ENCODE data around the gene ADCYAP1R1. TPM values are rescaled to one million over a fixed set of nuclear protein-coding genes. Genes with fewer than 3 reads are reported as not detected.

ADCYAP1R1 gene
- total and polyA plus RNA-seq, 2 donors (not counting 1 experiment from before 2014, with no cell fraction given): not detected

DNA sequence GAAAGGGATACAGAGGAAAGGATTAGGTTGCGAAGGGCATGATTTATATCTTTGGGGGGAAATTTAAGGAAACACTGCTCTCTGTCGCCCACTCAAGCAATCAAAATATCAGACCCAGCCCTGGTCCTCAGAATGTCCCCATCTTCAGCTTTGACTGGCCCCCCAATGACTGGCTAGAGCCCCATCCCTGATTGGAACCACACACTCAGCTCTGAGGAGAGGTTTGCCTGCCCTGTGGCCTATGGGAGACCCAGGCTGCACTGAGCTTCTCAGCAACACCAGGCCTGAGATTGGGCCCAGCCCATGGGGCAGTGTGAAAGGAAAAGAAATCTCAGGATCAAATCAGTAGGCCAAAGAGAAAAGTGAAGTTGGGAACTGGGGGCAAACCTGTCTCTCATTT lies 69.5 kb downstream of the ADCYAP1R1 start:
- no peak overlapping the region for H3K4me2 ChIP-seq (replicated peaks; ENCODE audit: low read depth, low read length, poor library complexity, severe bottlenecking)

DNA sequence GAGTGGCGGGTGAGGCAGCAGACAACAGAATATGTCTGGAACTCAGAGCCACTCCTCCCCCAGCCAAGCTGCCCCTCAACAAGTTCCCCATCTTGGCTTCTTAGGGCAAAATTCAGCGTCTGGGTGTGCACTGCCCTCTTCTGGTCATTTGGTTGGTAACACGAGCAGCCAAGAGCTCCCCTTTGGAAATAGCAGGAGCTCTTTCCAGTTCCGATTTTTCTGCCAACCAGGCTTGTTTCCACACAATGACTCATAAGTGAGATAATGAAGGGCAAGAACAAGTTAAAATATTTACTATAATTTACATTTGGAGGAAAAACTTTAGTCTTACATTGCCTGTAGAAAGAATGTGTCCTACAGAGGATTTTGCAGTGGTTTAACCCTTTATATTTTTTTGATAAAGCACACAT lies 70.5 kb downstream of the ADCYAP1R1 start:
- Histone ChIP-seq H4K20me1 (ENCODE audit: control insufficient read depth, insufficient read depth, low read length, poor library complexity, severe bottlenecking) (no peaks in the 10 kb centered on the region), H3K79me2 (ENCODE audit: control insufficient read depth, insufficient read depth, low read length) (no peaks in the 10 kb centered on the region), H3K27me3 (replicated peaks in 1 of 4; ENCODE audit: control extremely low read depth in 1 of 4, control insufficient read depth in 3 of 4, insufficient read depth in 4 of 4, low read length in 3 of 4) (no peaks in the 10 kb centered on the region), H2AFZ (ENCODE audit: insufficient read depth, low read depth, low read length, poor library complexity, severe bottlenecking) (no peak overlapping the region), H3K4me2 (replicated peaks; ENCODE audit: low read depth, low read length, poor library complexity, severe bottlenecking) (no peak overlapping the region), H3K36me3 (replicated peaks in 1 of 2; ENCODE audit: control extremely low read depth in 1 of 2, control insufficient read depth in 1 of 2, extremely low read depth in 1 of 2, insufficient read depth in 2 of 2, low read length in 1 of 2) (no peaks in the 10 kb centered on the region), H3K9ac (ENCODE audit: low read length) (no peak overlapping the region), H3K4me3 (ENCODE audit: control extremely low read depth in 1 of 5, extremely low read depth in 1 of 5, insufficient read depth in 1 of 5, low read depth in 2 of 5, low read length in 4 of 5) (no peak overlapping the region), H3K9me3 (ENCODE audit: control extremely low read depth in 1 of 3, control insufficient read depth in 2 of 3, insufficient read depth in 1 of 3, low read length in 2 of 3) (no peaks in the 10 kb centered on the region), H3K27ac (ENCODE audit: low read length in 2 of 2) (no peak overlapping the region), H3K4me1 (ENCODE audit: control insufficient read depth in 2 of 2, insufficient read depth in 2 of 2, low read length in 2 of 2) (no peaks in the 10 kb centered on the region)
- no peak for TF ChIP-seq EZH2 (IDR thresholded peaks at IDR 0.05; ENCODE audit: borderline replicate concordance, insufficient read depth, low read depth, low read length, poor library complexity, severe bottlenecking)
- TF ChIP-seq, protein P1, sequence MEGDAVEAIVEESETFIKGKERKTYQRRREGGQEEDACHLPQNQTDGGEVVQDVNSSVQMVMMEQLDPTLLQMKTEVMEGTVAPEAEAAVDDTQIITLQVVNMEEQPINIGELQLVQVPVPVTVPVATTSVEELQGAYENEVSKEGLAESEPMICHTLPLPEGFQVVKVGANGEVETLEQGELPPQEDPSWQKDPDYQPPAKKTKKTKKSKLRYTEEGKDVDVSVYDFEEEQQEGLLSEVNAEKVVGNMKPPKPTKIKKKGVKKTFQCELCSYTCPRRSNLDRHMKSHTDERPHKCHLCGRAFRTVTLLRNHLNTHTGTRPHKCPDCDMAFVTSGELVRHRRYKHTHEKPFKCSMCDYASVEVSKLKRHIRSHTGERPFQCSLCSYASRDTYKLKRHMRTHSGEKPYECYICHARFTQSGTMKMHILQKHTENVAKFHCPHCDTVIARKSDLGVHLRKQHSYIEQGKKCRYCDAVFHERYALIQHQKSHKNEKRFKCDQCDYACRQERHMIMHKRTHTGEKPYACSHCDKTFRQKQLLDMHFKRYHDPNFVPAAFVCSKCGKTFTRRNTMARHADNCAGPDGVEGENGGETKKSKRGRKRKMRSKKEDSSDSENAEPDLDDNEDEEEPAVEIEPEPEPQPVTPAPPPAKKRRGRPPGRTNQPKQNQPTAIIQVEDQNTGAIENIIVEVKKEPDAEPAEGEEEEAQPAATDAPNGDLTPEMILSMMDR (IDR thresholded peaks at IDR 0.05): peak; percentile 66
- intact Hi-C loops (cut with micrococcal nuclease): loop anchor here (2.0 kb wide), 1 partner anchor 140 kb away; no protein-coding TSS in a partner anchor
- DNase-seq: peak; percentile 27
- no peak for ATAC-seq (ENCODE audit: low read depth)
- no peak overlapping the region for H3K4me3 Mint-ChIP-seq
- WGBS (ENCODE audit: insufficient coverage): 3% methylated on average over 3 of the region's 4 CpGs
- H3K9me3 Mint-ChIP-seq (ENCODE audit: insufficient read depth): no peaks in the 10 kb centered on the region
- CTCF ChIA-PET: interaction anchor here (1.1 to 7.8 kb wide), 10 partner anchors 9 to 323 kb away, joined by 3 to 65 read pairs (median 8); no protein-coding TSS in a partner anchor
- POLR2A ChIA-PET: no interaction called here
- H3K27me3 Mint-ChIP-seq: peaks cover 16% of the 10 kb centered on the region
- H3K27ac Mint-ChIP-seq: no peak overlapping the region
- no peaks in the 10 kb centered on the region for H3K4me1 Mint-ChIP-seq

More for the DNA sequence above, 69.5 kb downstream of the ADCYAP1R1 start:
- Mint-ChIP-seq H3K9me3 (ENCODE audit: insufficient read depth) (no peaks in the 10 kb centered on the region), H3K4me3 (no peak overlapping the region), H3K27me3 (peaks cover 19% of the 10 kb centered on the region), H3K4me1 (no peaks in the 10 kb centered on the region), H3K27ac (no peak overlapping the region)
- no peaks in the 10 kb centered on the region for H3K27me3 ChIP-seq (replicated peaks in 1 of 4; ENCODE audit: control extremely low read depth in 1 of 4, control insufficient read depth in 3 of 4, insufficient read depth in 4 of 4, low read length in 3 of 4)
- H3K4me3 ChIP-seq (ENCODE audit: control extremely low read depth in 1 of 5, extremely low read depth in 1 of 5, insufficient read depth in 1 of 5, low read depth in 2 of 5, low read length in 4 of 5): no peak overlapping the region
- ATAC-seq (ENCODE audit: low read depth): no peak
- H4K20me1 ChIP-seq (ENCODE audit: control insufficient read depth, insufficient read depth, low read length, poor library complexity, severe bottlenecking): no peaks in the 10 kb centered on the region
- no peaks in the 10 kb centered on the region for H3K79me2 ChIP-seq (ENCODE audit: control insufficient read depth, insufficient read depth, low read length)
- ChIA-PET CTCF (interaction anchor here (1.4 to 7.8 kb wide), 8 partner anchors 8 to 320 kb away, joined by 3 to 65 read pairs (median 6); no protein-coding TSS in a partner anchor), POLR2A (no interaction called here)
- H2AFZ ChIP-seq (ENCODE audit: insufficient read depth, low read depth, low read length, poor library complexity, severe bottlenecking): no peak overlapping the region
- 80% methylated on average over 1 of the region's 2 CpGs for WGBS (ENCODE audit: insufficient coverage)
- intact Hi-C loops (cut with micrococcal nuclease): no loop called here
- H3K27ac ChIP-seq (ENCODE audit: low read length in 2 of 2): no peak overlapping the region
- no peaks in the 10 kb centered on the region for H3K4me1 ChIP-seq (ENCODE audit: control insufficient read depth in 2 of 2, insufficient read depth in 2 of 2, low read length in 2 of 2)
- H3K36me3 ChIP-seq (replicated peaks in 1 of 2; ENCODE audit: control extremely low read depth in 1 of 2, control insufficient read depth in 1 of 2, extremely low read depth in 1 of 2, insufficient read depth in 2 of 2, low read length in 1 of 2): no peaks in the 10 kb centered on the region
- DNase-seq: no peak
- H3K9me3 ChIP-seq (ENCODE audit: control extremely low read depth in 1 of 3, control insufficient read depth in 2 of 3, insufficient read depth in 1 of 3, low read length in 2 of 3): no peaks in the 10 kb centered on the region
- H3K9ac ChIP-seq (ENCODE audit: low read length): no peak overlapping the region
- TF ChIP-seq EZH2 (IDR thresholded peaks at IDR 0.05; ENCODE audit: borderline replicate concordance, insufficient read depth, low read depth, low read length, poor library complexity, severe bottlenecking): no peak
- TF ChIP-seq, protein P1 (IDR thresholded peaks at IDR 0.05): no peak
